Urothelium cell line (cell line): ENCODE results near the gene FUT8.
"Not testable (repeated sequence)": the region's sequence is repeated elsewhere in the genome, so short reads cannot be mapped to it uniquely, and the experiment has no call there.

Source experiments
- DNase-seq: peaks from one replicate; pipeline ENCODE4 v3.0.0; 2011; ENCODE audit warnings: low spot score, mixed read lengths
- FAIRE-seq: peaks from 2 replicates; lab custom pipeline; 2011; peaks lifted over from hg19 to GRCh38; lab: Jason Lieb, UNC

Gene FUT8

DNA sequence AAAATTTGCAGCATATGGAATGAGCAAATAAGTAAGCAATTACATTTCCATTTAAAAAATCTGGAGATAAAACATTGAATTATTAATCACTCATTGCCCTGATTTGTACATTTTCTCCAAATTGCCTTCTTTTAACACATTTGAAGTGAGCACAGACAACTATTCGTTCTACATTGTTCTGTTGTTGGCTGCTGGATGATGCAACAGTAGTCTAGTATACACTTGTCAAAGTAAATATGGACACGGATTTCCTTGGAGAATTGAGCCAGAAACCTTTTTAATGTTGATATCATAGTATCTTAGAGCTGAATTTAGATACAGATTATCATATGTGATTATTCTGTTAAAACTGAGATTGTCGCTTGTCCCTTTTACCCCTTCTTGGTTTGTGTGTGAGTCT is 188.2 kb downstream of the FUT8 start:
- FAIRE-seq: no peak
- no peak for DNase-seq

DNA sequence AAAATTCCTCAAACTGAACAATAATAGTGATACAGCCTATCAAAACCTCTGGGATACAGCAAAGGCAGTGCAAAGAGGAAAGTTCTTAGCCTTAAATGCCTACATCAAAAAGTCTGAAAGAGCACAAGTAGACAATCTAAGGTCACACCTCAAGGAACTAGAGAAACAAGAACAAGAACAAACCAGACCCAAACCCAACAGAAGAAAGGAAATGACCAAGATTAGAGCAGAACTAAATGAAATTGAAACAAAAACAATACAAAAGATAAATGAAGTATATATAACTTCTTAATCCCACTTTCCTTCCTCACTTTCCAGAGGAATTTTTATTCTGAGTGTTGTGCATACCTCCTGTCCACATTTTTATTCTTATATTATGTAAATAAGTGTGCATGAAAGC is 192.0 kb downstream of the FUT8 start:
- DNase-seq: no peak

DNA sequence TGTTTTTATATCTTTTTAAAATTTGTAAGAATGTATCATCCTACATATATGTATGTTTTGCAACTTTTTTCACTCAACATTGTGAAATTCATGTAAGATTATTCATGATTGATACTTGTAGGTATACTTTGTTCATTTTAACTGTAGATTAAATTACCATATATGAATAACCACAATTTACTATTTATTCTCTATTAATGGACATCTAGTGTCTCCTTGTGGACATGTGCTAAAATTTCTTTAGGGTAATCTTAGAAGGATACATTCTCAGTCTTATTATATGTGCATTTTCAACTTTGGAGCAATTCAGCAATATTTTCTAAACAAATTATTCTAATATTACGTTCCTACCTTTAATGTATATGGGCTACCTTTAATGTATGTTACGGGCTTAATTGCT is 192.4 kb downstream of the FUT8 start:
- FAIRE-seq: no peak
- DNase-seq: no peak

More for the DNA sequence above, 192.0 kb downstream of the FUT8 start:
- no peak for FAIRE-seq

DNA sequence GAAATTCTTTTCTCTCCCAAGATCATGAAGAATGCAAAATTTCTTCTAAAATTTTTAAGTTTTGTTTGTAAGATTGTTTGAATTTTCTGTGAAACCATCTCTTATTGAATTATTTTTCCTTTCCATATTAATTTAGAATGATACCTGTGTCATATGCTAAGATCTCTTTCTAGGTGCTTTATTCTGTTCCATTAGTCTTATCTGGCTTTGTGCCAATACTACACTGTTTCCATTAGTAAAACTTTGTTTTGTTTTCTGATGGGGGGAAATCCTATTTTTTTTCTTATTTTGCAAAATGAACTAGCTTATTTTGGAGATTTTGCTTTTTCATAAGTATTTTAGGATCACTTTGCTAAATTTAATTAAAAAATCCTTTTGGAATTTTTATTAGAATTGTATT is 193.9 kb downstream of the FUT8 start:
- DNase-seq (no peak), FAIRE-seq (no peak)

DNA sequence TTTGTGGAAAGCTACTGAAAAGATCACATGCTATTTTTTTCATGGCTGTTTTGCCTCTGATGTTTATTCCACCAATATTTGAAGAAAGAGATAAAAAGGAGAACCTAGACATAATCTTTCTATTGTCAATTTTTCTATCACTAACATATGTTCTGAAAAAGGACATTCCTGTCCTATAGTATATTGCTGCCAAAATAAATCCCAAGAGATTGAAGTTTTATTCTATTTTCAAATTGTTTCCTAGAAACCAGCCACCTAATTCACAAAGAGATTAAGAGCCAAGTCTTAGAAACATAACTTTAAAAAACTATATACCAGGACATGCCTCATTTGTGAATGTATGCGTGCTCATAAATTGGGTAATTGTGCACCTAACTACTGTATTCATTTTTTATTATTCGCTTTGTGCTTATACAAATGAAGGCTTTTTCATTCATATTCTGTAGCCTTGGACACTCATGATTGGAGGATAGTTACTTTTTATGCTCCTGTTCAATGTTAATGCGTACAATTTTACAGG is 200.7 kb downstream of the FUT8 start:
- FAIRE-seq (no peak), DNase-seq (no peak)

DNA sequence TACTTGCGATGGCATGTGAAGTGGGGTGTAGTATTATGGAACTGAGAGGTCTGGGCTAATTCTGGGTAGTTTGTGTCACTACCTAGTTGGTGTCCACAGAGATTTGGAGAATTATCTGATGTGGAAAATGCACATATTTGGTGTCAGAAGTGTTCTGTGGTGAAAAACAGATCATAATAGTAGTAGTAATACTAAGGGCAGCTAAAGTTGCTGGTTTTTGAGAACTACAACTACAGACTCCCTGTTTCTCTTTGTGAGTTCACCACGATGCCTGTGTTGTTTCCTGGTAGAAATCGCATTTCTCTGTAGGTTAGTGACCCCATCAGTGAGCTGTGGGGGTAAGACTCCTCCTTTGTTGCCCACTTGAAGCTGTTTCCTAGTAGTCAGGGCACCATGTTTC is 206.5 kb downstream of the FUT8 start:
- no peak for FAIRE-seq
- DNase-seq: no peak

DNA sequence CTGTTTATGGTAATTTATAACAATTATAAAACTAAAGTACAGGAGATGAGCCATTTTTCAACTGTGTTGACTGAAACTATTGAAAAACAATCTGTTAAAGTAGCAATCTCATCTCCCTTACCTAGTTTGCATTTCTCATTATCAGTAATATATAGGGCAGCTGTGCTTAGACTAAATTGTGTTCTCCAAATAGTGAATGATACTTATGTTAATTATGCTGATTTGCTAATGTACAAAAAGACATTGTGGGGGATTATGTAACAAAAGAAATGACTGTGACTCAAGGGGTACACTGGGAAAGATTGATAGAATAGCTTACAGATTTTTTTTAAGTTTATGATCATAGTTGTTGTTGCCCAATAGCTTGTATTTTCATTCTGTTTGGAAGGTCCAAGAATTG is 207.7 kb downstream of the FUT8 start:
- no peak for FAIRE-seq

DNA sequence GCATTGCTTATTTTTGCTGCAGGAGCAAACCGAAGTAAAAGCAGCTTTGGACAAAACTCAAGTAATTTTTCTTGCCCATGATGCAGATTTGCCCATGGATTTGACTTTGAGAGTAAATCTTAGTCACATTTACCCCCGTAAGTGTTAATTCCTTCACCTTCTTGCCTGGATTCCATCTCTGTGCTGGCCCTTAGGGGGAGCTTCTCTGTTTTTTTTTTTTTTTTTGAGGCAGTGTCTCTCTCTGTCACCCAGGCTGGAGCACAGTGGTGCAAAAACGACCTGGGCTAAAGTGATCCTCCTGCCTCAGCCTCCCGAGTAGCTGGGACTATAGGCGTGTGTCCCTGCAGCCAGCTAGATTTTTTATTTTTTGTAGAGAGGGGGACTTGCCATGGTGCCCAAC is 210.2 kb downstream of the FUT8 start:
- FAIRE-seq (no peak), DNase-seq (no peak)

More for the DNA sequence above, 207.7 kb downstream of the FUT8 start:
- DNase-seq: no peak

DNA sequence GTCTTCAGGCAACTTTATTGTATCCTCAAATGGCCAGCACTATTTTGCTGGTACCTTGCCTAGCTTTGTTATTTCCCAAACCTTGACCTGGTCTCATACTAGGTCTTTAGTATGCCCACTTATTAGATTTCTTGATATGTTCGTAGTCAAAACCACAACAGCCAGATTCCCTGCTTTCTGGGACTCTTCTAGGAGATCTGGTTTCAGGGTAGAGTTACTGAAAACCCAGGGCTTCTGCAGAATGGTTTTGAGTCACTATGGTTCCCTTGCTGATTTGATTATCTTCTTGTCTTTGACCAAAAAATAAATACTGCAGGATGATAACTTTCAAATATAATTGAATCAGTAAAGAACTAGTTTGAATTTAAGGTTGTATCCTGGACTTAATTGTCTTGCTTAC is 211.2 kb downstream of the FUT8 start:
- FAIRE-seq (no peak), DNase-seq (no peak)

DNA sequence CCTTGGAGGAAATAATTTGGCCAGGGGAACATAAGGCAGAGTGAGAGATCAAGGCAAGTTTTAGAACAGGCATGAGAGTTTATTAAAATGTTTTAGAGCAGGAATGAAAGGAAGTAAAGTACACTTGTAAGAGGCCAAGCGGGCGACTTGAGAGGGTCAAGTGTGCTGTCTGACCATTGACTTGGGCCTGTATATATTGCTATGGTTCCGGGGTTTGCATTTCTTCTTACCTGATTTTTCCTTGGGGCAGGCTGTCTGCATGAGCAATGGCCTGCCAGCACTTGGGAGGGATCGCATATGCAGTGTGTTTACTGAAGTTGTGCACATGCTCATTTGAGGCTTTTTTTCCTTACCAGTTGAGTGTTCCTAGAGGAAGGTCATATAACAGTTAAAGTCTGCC is 214.8 kb downstream of the FUT8 start:
- DNase-seq: no peak
- FAIRE-seq: peak; percentile 17

DNA sequence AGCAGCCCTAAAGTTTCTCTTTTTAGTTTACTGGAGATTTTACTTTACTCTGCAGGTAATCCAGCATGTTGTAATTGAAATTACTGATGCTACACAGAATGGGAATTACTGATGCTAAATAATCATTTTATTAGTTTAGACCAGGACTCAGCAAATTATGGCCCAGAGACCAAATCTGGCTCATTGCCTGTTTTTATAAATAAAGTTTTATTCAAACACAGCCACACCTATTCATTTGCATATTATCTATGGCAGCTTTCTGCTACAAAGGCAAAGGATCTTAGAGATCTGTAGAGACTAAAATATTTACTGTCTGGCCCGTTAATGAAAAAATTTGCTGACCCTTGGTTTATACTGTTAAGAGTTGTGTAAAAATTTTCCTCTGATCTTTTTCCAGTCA is 216.1 kb downstream of the FUT8 start:
- no peak for FAIRE-seq
- no peak for DNase-seq

DNA sequence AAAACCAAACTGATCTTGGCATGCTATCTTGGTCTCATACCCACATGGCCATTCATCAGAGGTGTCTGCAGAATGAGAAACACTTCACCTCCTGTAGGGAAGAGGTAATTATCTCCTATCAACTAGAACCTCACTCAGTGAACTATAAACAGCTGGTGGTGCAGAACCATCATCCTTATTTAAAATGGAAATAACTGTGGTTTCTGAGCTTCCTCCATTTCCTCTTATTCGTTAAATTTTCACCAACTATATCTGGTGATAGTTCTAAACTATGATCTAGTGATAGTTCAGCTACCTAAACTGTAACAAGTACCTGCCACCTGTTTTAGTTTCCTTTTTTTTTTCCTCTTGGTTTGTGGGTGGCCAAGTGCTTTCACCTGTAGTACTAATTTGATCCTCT is 218.5 kb downstream of the FUT8 start:
- FAIRE-seq (no peak), DNase-seq (no peak)

DNA sequence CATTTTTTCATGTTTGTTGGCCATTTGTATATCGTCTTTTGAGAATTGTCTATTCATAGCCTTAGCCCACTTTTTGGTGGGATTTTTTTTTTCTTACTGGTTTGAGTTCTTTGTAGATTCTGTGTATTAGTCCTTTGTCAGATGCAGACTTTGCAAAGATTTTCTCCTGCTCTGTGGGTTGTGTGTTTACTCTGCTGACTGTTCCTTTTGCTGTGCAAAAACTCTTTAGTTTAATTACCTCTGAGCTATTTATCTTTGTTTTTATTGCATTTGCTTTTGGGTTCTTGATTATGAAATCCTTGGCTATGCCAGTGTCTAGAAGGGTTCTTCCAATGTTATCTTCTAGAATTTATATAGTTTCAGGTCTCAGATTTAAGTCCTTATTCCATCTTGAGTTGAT is 220.0 kb downstream of the FUT8 start:
- no peak for FAIRE-seq
- DNase-seq: no peak

DNA sequence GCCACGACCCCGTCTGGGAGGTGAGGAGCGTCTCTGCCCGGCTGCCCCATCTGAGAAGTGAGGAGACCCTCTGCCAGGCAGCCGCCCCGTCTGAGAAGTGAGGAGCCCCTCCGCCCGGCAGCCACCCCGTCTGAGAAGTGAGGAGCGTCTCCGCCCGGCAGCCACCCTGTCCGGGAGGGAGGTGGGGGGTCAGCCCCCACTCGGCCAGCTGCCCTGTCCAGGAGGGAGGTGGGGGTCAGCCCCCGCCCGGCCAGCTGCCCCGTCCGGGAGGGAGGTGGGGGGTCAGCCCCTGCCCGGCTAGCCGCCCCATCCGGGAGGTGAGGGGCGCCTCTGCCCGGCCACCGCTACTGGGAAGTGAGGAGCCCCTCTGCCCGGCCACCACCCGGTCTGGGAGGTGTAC is 221.1 kb downstream of the FUT8 start:
- FAIRE-seq, DNase-seq: not testable (repeated sequence)

DNA sequence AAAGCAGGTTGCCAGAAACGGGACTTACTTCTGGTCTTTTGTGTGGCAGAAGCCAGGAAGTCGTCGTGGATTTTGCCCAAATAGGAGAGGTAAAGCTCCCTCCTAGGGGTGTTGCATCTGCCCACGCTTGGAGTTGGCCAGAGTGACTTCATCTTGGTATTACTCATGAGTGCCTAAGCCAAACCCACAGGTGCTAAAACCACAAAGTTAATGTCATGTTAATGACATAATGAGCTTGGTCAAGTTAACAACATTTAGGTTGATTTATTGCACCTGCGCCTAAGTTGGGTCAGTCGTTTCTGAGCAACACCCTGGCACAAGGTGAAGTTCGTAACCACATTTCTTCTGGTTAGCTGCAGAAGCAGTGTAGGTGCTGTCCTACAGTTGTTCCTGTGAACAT is 225.2 kb downstream of the FUT8 start:
- peak; percentile 97 for FAIRE-seq
- DNase-seq: peak; percentile 87

DNA sequence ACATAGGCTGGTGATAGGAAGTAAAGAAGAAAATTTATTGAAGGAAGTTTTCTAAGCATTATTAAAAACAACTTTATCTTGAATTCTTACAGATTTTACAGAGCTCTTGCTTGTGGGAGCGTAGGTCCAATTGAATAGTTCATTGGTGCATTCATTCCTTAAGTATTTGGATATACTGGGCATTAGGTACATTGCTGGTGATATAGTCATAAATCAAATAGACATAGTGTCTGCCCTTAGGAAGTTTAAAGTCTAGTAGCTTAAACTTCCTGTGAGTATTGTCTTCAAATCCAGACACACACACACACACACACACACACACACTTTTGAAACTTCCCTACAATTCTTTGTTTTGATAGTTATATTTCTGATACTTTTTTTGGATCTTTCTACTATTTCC is 226.7 kb downstream of the FUT8 start:
- DNase-seq (no peak), FAIRE-seq (no peak)

DNA sequence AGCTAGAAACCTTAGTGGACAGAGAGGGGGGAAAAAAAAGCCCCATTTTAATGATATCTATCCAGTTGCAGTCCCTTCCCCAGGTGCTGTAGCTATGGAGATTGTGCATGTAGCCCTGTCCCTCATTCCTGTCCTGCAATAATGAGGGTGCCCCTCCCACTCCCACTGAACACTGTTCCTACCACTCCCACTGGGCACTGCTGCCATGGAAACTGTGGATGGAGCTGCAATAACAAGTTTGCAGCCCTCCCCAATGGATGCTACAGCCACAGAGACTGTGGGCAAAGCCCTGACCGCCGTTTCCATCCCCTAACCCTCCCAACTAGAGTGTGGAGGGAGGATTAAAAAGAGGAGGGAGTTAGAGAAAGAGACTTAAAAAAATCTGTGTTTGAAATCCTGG is 238.3 kb downstream of the FUT8 start:
- FAIRE-seq (peak; percentile 32), DNase-seq (no peak)

DNA sequence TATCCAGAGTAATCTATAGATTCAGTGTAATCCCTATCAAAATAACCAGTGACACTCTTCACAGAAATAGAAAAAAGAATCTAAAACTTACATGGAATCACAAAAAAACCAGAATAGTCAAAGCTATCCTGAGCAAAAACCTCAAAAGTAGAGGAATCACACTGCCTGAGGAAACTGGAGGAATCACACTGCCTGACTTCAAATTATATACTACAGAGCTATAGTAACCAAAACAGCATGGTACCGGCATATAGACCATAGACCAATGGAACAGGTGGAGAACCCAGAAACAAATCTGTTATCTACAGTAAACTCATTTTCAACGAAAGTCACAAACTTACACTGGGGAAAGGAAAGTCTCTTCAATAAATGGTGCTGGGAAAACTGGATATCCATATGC is 244.0 kb downstream of the FUT8 start:
- DNase-seq (no peak), FAIRE-seq (no peak)

DNA sequence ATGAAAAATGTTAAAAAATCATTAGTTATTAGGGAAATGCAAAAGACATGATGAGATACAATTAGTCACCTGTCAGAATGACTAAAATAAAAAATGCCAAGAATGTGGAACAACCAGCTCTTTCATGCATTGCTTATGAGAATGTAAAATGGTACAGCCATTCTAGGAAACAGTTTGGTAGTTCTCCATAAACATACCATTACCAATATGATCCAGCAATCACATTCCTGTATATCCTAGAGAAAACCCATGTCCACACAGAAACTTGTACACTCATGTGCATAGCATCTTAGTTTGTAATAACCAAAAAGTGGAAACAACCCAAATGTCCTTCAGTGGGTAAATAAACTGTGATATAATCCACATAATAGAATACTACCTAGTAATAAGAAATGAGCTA is 245.7 kb downstream of the FUT8 start:
- FAIRE-seq: peak; percentile 93
- no peak for DNase-seq

DNA sequence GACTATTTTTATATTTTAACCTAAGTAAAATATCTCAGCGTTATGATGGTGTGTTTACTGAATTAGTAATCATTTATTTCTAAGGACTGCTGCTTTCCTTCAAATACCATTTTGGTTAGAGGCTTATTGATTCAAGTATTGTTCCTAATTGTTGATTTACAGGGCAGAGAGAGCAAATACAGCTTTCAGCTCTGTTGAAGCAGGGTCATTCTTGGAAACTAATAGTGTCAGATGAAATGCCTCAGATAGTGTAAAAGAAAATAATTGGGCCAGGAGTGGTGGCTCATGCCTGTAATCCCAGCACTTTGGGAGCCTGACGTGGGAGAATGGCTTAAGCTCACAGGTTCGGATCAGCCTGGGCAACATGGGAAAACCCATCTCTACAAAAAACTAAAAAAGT is 249.3 kb downstream of the FUT8 start:
- no peak for DNase-seq
- FAIRE-seq: no peak

DNA sequence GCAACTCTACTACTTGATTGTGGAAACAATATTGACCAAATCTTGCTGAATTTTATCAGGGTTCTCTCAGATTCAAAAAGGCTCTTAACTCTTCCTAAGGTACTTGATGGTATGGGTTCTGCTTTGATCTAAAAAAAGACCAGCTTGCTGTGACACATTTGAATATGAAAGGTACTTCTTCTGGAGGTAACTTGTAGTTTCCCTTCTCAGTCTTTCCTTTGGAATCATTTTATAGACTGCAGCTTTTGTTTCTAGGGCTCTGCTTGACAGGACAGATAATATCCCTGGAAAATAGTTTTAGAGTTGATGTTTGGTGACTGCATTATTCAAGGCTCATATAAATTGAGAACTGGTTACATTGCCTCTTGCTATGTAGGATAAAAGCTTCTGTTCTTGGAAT is 251.9 kb downstream of the FUT8 start:
- FAIRE-seq (no peak), DNase-seq (no peak)

DNA sequence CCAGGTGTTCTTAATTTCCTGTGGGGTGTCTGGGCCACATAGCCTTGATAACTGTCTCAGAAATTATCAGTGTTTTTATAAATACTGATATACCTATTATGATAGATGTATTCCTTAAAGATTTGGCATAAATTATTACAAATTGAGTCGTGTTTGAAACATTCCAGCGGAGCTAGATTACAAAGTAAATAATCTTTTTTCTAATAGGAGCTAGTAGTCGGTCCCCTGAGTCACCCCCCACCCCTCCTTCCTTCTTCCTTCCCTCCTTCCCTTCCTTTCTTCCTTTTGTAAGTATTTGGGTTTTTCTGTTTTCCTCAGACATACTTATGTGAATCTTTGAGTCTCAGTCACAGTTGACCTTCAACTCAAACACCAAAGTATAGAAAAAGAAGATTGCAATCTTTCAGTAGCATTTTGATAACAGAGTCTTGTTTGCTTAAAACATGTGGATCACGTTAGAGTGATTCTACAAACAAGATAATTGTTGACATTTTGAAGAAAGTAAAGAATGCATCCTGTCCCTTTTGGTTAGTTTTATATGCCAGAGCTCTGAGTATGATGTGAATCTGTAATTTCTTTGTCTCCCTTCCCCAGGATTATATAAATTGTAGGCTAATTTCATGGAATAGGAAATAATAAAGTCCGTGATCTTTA is 264.0 kb downstream of the FUT8 start:
- DNase-seq: no peak
- FAIRE-seq: no peak

DNA sequence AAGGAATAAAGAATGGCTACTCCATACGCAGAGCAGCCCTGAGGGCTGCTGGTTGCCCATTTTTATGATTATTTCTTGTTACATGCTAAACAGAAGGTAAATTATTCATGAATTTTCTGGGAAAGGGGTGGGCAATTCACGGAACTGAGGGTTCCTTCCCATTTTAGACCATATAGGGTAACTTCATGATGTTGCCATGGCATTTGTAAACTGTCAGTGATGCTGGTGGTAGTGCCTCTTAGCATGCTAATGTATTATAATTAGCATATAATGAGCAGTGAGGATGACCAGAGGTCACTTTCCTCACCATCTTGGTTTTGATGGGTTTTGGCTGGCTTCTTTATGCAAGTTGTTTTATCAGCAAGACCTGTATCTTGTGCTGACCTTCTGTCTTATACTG is 273.0 kb downstream of the FUT8 start:
- FAIRE-seq: no peak
- DNase-seq: no peak
